ENCODE data around the gene CASKIN1.

CASKIN1 gene

GRCh38 chr16:2235695-2236336, 39.4 kb upstream of the CASKIN1 start:
- H3K27ac Mint-ChIP-seq, result no peak overlapping the region
- H3K4me1 Mint-ChIP-seq (ENCODE audit: low read depth), result peaks cover 3% of the 10 kb centered on the region
- no peak for DNase-seq
- H3K36me3 Mint-ChIP-seq (ENCODE audit: low read depth), result peaks cover 53% of the 10 kb centered on the region
- H3K27me3 Mint-ChIP-seq, result peaks cover 3% of the 10 kb centered on the region
- H3K4me3 Mint-ChIP-seq, result no peak overlapping the region
- H3K9me3 Mint-ChIP-seq, result no peaks in the 10 kb centered on the region

- Mint-ChIP-seq H3K27me3 (peaks cover 3% of the 10 kb centered on the region), H3K36me3 (ENCODE audit: low read depth) (peaks cover 58% of the 10 kb centered on the region), H3K4me1 (ENCODE audit: low read depth) (peaks cover 3% of the 10 kb centered on the region), H3K4me3 (no peak overlapping the region), H3K9me3 (no peaks in the 10 kb centered on the region), H3K27ac (peak overlapping the region; percentile 55)
- no peak for DNase-seq
These were observed 38.8 kb upstream of the CASKIN1 start for GRCh38 chr16:2235234-2235651.

- no peak for DNase-seq
- H3K4me1 Mint-ChIP-seq (ENCODE audit: low read depth), result peaks cover 3% of the 10 kb centered on the region
- no peaks in the 10 kb centered on the region for H3K9me3 Mint-ChIP-seq
- H3K27ac Mint-ChIP-seq, result no peak overlapping the region
- H3K4me3 Mint-ChIP-seq, result no peak overlapping the region
- H3K27me3 Mint-ChIP-seq, result peaks cover 3% of the 10 kb centered on the region
- peaks cover 61% of the 10 kb centered on the region for H3K36me3 Mint-ChIP-seq (ENCODE audit: low read depth)
These were observed 38.4 kb upstream of the CASKIN1 start for GRCh38 chr16:2234813-2235170.

- H3K4me3 Mint-ChIP-seq, result no peak overlapping the region
- peak overlapping the region; percentile 11 for H3K27ac Mint-ChIP-seq
- H3K4me1 Mint-ChIP-seq (ENCODE audit: low read depth), result peaks cover 3% of the 10 kb centered on the region
- H3K27me3 Mint-ChIP-seq, result peaks cover 3% of the 10 kb centered on the region
- no peak for DNase-seq
- no peaks in the 10 kb centered on the region for H3K9me3 Mint-ChIP-seq
- peaks cover 61% of the 10 kb centered on the region for H3K36me3 Mint-ChIP-seq (ENCODE audit: low read depth)
These were observed 37.7 kb upstream of the CASKIN1 start for GRCh38 chr16:2233872-2234812.

GRCh38 chr16:2233046-2233775, 36.8 kb upstream of the CASKIN1 start:
- Mint-ChIP-seq H3K4me3 (no peak overlapping the region), H3K9me3 (no peaks in the 10 kb centered on the region), H3K27ac (no peak overlapping the region), H3K4me1 (ENCODE audit: low read depth) (peaks cover 3% of the 10 kb centered on the region), H3K27me3 (peaks cover 3% of the 10 kb centered on the region), H3K36me3 (ENCODE audit: low read depth) (peaks cover 65% of the 10 kb centered on the region)
- no peak for DNase-seq

- DNase-seq, result no peak
- Mint-ChIP-seq H3K27me3 (peaks cover 3% of the 10 kb centered on the region), H3K4me1 (ENCODE audit: low read depth) (peaks cover 3% of the 10 kb centered on the region), H3K9me3 (no peaks in the 10 kb centered on the region), H3K4me3 (no peak overlapping the region), H3K27ac (no peak overlapping the region), H3K36me3 (ENCODE audit: low read depth) (peaks cover 71% of the 10 kb centered on the region)
These were observed 35.9 kb upstream of the CASKIN1 start for GRCh38 chr16:2232094-2232990.

GRCh38 chr16:2231016-2231931, 34.9 kb upstream of the CASKIN1 start:
- Mint-ChIP-seq H3K27me3 (peaks cover 3% of the 10 kb centered on the region), H3K4me1 (ENCODE audit: low read depth) (peaks cover 8% of the 10 kb centered on the region), H3K27ac (no peak overlapping the region), H3K9me3 (no peaks in the 10 kb centered on the region), H3K4me3 (no peak overlapping the region), H3K36me3 (ENCODE audit: low read depth) (peaks cover 78% of the 10 kb centered on the region)
- no peak for DNase-seq

- H3K27ac Mint-ChIP-seq, result no peak overlapping the region
- no peak for DNase-seq
- H3K9me3 Mint-ChIP-seq, result no peaks in the 10 kb centered on the region
- peaks cover 76% of the 10 kb centered on the region for H3K36me3 Mint-ChIP-seq (ENCODE audit: low read depth)
- peaks cover 12% of the 10 kb centered on the region for H3K4me1 Mint-ChIP-seq (ENCODE audit: low read depth)
- H3K4me3 Mint-ChIP-seq, result no peak overlapping the region
- peaks cover 1% of the 10 kb centered on the region for H3K27me3 Mint-ChIP-seq
These were observed 34.0 kb upstream of the CASKIN1 start for GRCh38 chr16:2230376-2230775.

GRCh38 chr16:2229632-2230250, 33.3 kb upstream of the CASKIN1 start:
- Mint-ChIP-seq H3K4me1 (ENCODE audit: low read depth) (peaks cover 16% of the 10 kb centered on the region), H3K9me3 (no peaks in the 10 kb centered on the region), H3K27me3 (no peaks in the 10 kb centered on the region), H3K27ac (no peak overlapping the region), H3K4me3 (no peak overlapping the region), H3K36me3 (ENCODE audit: low read depth) (peaks cover 69% of the 10 kb centered on the region)
- DNase-seq, result no peak

- Mint-ChIP-seq H3K36me3 (ENCODE audit: low read depth) (peaks cover 66% of the 10 kb centered on the region), H3K4me1 (ENCODE audit: low read depth) (peaks cover 21% of the 10 kb centered on the region)
These were observed 32.7 kb upstream of the CASKIN1 start for GRCh38 chr16:2229091-2229490.

GRCh38 chr16:2228161-2228824, 31.9 kb upstream of the CASKIN1 start:
- Mint-ChIP-seq H3K36me3 (ENCODE audit: low read depth) (peaks cover 61% of the 10 kb centered on the region), H3K27me3 (no peaks in the 10 kb centered on the region), H3K4me1 (ENCODE audit: low read depth) (peaks cover 21% of the 10 kb centered on the region), H3K27ac (no peak overlapping the region), H3K4me3 (no peak overlapping the region), H3K9me3 (no peaks in the 10 kb centered on the region)
- no peak for DNase-seq

More at GRCh38 chr16:2229091-2229490, 32.7 kb upstream of the CASKIN1 start:
- H3K27ac Mint-ChIP-seq, result no peak overlapping the region
- DNase-seq, result no peak
- H3K4me3 Mint-ChIP-seq, result no peak overlapping the region
- H3K9me3 Mint-ChIP-seq, result no peaks in the 10 kb centered on the region
- H3K27me3 Mint-ChIP-seq, result no peaks in the 10 kb centered on the region

GRCh38 chr16:2226918-2227317, 30.5 kb upstream of the CASKIN1 start:
- no peak overlapping the region for H3K4me3 Mint-ChIP-seq
- no peak for DNase-seq
- no peaks in the 10 kb centered on the region for H3K27me3 Mint-ChIP-seq
- no peak overlapping the region for H3K27ac Mint-ChIP-seq
- no peaks in the 10 kb centered on the region for H3K9me3 Mint-ChIP-seq
- peaks cover 54% of the 10 kb centered on the region for H3K36me3 Mint-ChIP-seq (ENCODE audit: low read depth)
- peaks cover 23% of the 10 kb centered on the region for H3K4me1 Mint-ChIP-seq (ENCODE audit: low read depth)

All from activated T-cell treated with anti-CD3 and anti-CD28 coated beads, Interleukin-2, amount 50 U/mL, for 24 hours (primary cell).